ENCODE results near the gene CHST12.

DNA sequence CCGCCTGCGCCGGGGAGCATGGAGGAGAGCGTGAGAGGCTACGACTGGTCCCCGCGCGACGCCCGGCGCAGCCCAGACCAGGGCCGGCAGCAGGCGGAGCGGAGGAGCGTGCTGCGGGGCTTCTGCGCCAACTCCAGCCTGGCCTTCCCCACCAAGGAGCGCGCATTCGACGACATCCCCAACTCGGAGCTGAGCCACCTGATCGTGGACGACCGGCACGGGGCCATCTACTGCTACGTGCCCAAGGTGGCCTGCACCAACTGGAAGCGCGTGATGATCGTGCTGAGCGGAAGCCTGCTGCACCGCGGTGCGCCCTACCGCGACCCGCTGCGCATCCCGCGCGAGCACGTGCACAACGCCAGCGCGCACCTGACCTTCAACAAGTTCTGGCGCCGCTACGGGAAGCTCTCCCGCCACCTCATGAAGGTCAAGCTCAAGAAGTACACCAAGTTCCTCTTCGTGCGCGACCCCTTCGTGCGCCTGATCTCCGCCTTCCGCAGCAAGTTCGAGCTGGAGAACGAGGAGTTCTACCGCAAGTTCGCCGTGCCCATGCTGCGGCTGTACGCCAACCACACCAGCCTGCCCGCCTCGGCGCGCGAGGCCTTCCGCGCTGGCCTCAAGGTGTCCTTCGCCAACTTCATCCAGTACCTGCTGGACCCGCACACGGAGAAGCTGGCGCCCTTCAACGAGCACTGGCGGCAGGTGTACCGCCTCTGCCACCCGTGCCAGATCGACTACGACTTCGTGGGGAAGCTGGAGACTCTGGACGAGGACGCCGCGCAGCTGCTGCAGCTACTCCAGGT, 29.7 kb downstream of the CHST12 start:
- TF ChIP-seq, protein P1, sequence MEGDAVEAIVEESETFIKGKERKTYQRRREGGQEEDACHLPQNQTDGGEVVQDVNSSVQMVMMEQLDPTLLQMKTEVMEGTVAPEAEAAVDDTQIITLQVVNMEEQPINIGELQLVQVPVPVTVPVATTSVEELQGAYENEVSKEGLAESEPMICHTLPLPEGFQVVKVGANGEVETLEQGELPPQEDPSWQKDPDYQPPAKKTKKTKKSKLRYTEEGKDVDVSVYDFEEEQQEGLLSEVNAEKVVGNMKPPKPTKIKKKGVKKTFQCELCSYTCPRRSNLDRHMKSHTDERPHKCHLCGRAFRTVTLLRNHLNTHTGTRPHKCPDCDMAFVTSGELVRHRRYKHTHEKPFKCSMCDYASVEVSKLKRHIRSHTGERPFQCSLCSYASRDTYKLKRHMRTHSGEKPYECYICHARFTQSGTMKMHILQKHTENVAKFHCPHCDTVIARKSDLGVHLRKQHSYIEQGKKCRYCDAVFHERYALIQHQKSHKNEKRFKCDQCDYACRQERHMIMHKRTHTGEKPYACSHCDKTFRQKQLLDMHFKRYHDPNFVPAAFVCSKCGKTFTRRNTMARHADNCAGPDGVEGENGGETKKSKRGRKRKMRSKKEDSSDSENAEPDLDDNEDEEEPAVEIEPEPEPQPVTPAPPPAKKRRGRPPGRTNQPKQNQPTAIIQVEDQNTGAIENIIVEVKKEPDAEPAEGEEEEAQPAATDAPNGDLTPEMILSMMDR (conservative IDR thresholded peaks at IDR 0.05; ENCODE audit: low read length) = no peak
- no peak for TF ChIP-seq EZH2phosphoT487 (IDR thresholded peaks at IDR 0.05; ENCODE audit: borderline replicate concordance, low read depth, low read length)
